ACC112 (cell line): ENCODE data around the gene OR6C4.
"Not testable (repeated sequence)": the region's sequence is repeated elsewhere in the genome, so short reads cannot be mapped to it uniquely, and the experiment has no call there.

Experiments used
- H2AFZ ChIP-seq: fragments of 200-600 bp; sonication (generic); one replicate; pipeline ENCODE4 v1.6.0; 2017; ENCODE audit warnings: antibody characterized with exemption, low read length; ENCODE audit not compliant: unreplicated experiment
- H3K27ac ChIP-seq: fragments of 200-600 bp; sonication (generic); 2 replicates; pipeline ENCODE4 v1.5.1; 2014; ENCODE audit warnings: low read depth, mild to moderate bottlenecking, antibody characterized with exemption, low read length, moderate library complexity
- H3K27me3 ChIP-seq: fragments of 200-600 bp; sonication (generic); 2 replicates; pipeline ENCODE4 v1.6.1; 2014; ENCODE audit warnings: mild to moderate bottlenecking, antibody characterized with exemption, low read length, moderate library complexity, mixed read lengths; ENCODE audit not compliant: insufficient read depth
- H3K36me3 ChIP-seq: fragments of 200-600 bp; sonication (generic); 2 replicates; pipeline ENCODE4 v1.6.1; 2016; ENCODE audit warnings: mild to moderate bottlenecking, antibody characterized with exemption, low read length, moderate library complexity, mixed read lengths; ENCODE audit not compliant: insufficient read depth
- H3K4me1 ChIP-seq: fragments of 200-600 bp; sonication (generic); one replicate; pipeline ENCODE4 v1.6.1; 2016; ENCODE audit warnings: low read length, mixed read lengths; ENCODE audit not compliant: insufficient read depth, unreplicated experiment, control insufficient read depth
- H3K4me3 ChIP-seq: fragments of 200-600 bp; sonication (generic); 2 replicates; pipeline ENCODE4 v1.5.1; 2014; ENCODE audit warnings: mild to moderate bottlenecking, low read depth, low read length
- H3K79me2 ChIP-seq: fragments of 200-600 bp; sonication (generic); one replicate; pipeline ENCODE4 v1.6.0; 2016; ENCODE audit warnings: low read length; ENCODE audit not compliant: control insufficient read depth, unreplicated experiment, insufficient read depth

OR6C4 gene

DNA sequence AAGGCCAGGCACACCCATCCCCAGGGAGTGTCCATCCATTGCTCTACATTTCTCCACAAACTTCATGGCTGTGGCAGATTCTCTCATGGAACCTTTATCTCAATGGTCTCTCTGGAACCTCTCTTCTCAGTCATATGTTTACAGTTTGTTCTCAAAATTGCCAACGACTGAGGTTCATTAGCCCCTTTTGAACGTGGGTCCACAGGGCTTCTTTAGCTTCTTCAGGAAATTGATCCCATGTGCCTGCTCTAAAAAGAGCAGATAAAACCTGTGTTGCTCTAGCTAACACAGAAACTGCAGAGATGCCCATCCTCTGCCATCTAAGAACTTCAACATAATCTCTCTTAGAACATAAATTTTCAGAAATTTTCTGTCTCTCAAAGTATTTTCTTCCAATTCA is at the start of gene OR6C4:
Gene OR6C4 (plus strand): TSS at position 301 of the 400 bp plus-strand sequence. CDS start 1,625 bp downstream, outside the sequence.
- Histone ChIP-seq H3K4me3 (no peak within 1 kb of the TSS), H3K79me2 (no peaks in the 10 kb centered on the region), H2AFZ (no peak within 1 kb of the TSS), H3K36me3 (no peaks in the 10 kb centered on the region), H3K27ac (no peak within 1 kb of the TSS), H3K4me1 (no peaks in the 10 kb centered on the region), H3K27me3 (no peaks in the 10 kb centered on the region; the same call in 1 of the 2 replicates)

GRCh38 chr12:55499810-55500252 is 49.6 kb upstream of the OR6C4 start:
- H2AFZ ChIP-seq, result no peak overlapping the region

GRCh38 chr12:55501601-55502000 is 47.8 kb upstream of the OR6C4 start:
- H3K36me3 ChIP-seq, result no peaks in the 10 kb centered on the region
- H2AFZ ChIP-seq, result no peak overlapping the region
- no peaks in the 10 kb centered on the region for H3K79me2 ChIP-seq
- no peak overlapping the region for H3K4me3 ChIP-seq
- no peak overlapping the region for H3K27ac ChIP-seq
- no peaks in the 10 kb centered on the region for H3K4me1 ChIP-seq
- 0 out of 2 replicates have a peak, but pooled peaks cover 3% of the 10 kb centered on the region for H3K27me3 ChIP-seq

More at GRCh38 chr12:55499810-55500252, 49.6 kb upstream of the OR6C4 start:
- Histone ChIP-seq H3K27me3 (0 out of 2 replicates have a peak, but pooled peaks cover 3% of the 10 kb centered on the region), H3K79me2 (no peaks in the 10 kb centered on the region), H3K4me3 (no peak overlapping the region), H3K36me3 (no peaks in the 10 kb centered on the region), H3K27ac (no peak overlapping the region), H3K4me1 (no peaks in the 10 kb centered on the region)

DNA sequence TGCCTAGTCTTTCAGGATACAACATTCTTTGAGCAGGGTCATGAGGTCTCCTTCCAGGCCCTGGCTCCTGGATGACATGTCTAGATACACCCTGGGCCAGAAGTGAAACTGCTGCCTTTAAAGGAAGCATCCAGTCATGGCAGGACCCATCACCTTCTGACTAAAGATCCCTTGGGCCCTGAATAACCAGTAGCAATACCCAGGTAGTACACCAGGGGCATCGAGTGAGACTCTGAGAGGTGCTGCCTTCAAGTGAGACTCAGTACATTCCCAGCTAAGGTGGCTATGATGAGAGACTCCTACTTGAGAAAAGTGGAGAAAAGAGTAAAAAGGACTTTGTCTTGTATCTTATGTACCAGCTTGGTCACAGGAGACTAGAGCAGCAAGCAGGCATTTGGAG is 33.7 kb upstream of the OR6C4 start:
- no peaks in the 10 kb centered on the region for H3K36me3 ChIP-seq
- no peaks in the 10 kb centered on the region for H3K79me2 ChIP-seq
- H3K27ac ChIP-seq, result no peak overlapping the region
- no peaks in the 10 kb centered on the region for H3K27me3 ChIP-seq
- no peak overlapping the region for H3K4me3 ChIP-seq
- no peak overlapping the region for H2AFZ ChIP-seq
- H3K4me1 ChIP-seq, result no peaks in the 10 kb centered on the region

DNA sequence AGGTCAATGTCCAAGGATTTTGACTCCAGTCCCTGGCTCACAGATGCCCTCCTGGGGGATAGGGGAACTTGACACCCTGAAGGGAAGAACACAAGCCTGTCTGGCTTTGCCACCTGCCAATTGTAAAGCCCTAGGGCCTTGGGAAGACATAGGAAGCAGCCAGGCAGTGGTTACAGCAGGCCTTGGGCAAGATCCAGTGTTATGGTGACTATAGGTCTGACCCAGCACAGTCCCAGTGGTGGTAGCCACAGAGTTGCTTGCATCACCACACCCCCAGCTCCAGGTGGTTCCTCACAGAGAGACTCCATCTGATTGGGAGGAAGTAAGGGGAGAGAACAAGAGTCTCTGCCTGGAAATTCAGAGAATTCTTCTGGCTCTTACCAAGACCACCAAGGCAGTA is 33.0 kb upstream of the OR6C4 start:
- Histone ChIP-seq H3K27ac (no peak overlapping the region), H3K4me1 (no peaks in the 10 kb centered on the region), H3K4me3 (no peak overlapping the region), H3K36me3 (no peaks in the 10 kb centered on the region), H3K27me3 (no peaks in the 10 kb centered on the region), H3K79me2 (no peaks in the 10 kb centered on the region), H2AFZ (no peak overlapping the region)

DNA sequence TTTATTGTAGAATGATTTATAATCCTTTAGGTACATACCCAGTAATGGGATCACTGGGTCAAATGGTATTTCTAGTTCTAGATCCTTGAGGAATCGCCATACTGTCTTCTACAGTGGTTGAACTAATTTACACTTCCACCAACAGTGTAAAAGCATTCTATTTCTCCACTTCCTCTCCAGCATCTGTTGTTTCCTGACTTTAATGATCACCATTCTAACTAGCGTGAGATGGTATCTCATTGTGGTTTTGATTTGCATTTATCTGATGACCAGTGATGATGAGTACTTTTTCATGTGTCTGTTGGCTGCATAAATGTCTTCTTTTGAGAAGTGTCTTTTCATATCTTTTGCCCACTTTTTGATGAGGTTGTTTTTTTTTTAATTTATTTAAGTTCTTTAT is 1.2 kb upstream of the OR6C4 start:
- not testable (repeated sequence) for H2AFZ ChIP-seq, H3K27me3 ChIP-seq, H3K36me3 ChIP-seq, H3K27ac ChIP-seq, H3K4me1 ChIP-seq, H3K79me2 ChIP-seq, H3K4me3 ChIP-seq

DNA sequence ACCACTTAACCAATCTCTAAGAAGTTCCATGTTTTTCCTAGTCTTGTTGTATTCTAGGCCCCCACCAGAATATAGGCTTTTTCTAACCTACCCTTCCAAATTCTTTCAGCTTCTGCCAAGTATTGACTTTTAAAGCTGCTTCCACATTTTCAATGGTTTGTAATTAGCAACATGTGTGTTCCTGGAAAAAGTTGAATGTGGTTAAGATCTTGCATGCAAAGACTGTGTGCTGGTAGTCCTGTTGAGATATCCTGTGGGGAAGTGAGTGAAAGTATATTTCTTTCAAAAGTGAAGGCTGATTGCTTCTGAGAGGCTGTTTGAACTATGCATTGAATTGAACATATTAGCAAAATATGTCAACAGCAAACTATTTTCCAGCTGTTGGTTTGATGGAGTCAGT is 646 bp upstream of the OR6C4 start:
- no peak overlapping the region for H3K4me3 ChIP-seq
- no peaks in the 10 kb centered on the region for H3K79me2 ChIP-seq
- no peaks in the 10 kb centered on the region for H3K4me1 ChIP-seq
- H2AFZ ChIP-seq, result no peak overlapping the region
- no peak overlapping the region for H3K27ac ChIP-seq
- no peaks in the 10 kb centered on the region; the same call in 1 of the 2 replicates for H3K27me3 ChIP-seq
- no peaks in the 10 kb centered on the region for H3K36me3 ChIP-seq

DNA sequence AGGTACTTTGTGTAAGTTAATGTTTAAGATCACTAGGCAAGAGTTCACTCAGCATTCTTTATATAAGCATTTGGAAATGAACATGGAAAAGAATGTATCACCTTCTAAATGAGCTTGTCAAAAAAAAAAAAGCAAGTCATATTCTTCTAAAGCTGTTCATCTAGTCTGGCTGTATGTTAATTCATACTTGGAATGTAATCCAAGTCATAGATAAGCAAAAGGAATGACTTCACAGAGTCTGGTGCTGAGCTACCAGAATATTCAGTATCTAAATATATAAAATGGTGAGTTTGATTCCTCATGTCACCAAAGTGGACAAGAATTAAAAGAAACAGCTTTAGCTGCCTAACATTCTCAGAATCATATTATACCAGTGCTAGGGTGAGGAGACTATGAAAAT is 4.9 kb downstream of the OR6C4 start:
- no peaks in the 10 kb centered on the region for H3K79me2 ChIP-seq

GRCh38 chr12:55570060-55570459 is 20.7 kb downstream of the OR6C4 start:
- not testable (repeated sequence) for H2AFZ ChIP-seq, H3K4me3 ChIP-seq, H3K27me3 ChIP-seq, H3K4me1 ChIP-seq, H3K79me2 ChIP-seq, H3K36me3 ChIP-seq, H3K27ac ChIP-seq

More for the DNA sequence above, 4.9 kb downstream of the OR6C4 start:
- Histone ChIP-seq H3K27me3 (no peaks in the 10 kb centered on the region; the same call in 1 of the 2 replicates), H3K27ac (no peak overlapping the region), H2AFZ (no peak overlapping the region), H3K36me3 (no peaks in the 10 kb centered on the region), H3K4me1 (no peaks in the 10 kb centered on the region), H3K4me3 (no peak overlapping the region)

DNA sequence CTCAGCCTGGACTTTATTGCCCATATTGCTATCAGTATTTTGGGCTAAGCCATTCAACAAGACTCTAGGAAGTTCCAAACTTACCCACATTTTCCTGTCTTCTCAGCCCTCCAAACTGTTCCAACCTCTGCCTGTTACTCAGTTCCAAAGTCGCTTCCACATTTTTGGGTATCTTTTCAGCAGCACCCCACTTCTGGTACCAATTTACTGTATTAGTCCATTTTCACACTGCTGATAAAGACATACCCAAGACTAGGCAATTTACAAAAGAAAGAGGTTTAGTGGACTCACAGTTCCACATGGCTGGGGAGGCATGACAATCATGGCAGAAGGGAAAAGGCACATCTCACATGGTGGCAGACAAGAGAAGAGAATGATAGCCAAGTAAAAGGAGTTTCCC is 21.3 kb downstream of the OR6C4 start:
- H3K4me3 ChIP-seq, H3K27ac ChIP-seq, H3K79me2 ChIP-seq, H3K4me1 ChIP-seq, H2AFZ ChIP-seq, H3K27me3 ChIP-seq, H3K36me3 ChIP-seq: not testable (repeated sequence)

- Histone ChIP-seq H3K27ac (no peak within 1 kb of the TSS), H3K36me3 (no peaks in the 10 kb centered on the region), H3K4me1 (no peaks in the 10 kb centered on the region), H2AFZ (no peak within 1 kb of the TSS), H3K79me2 (no peaks in the 10 kb centered on the region), H3K4me3 (no peak within 1 kb of the TSS), H3K27me3 (no peaks in the 10 kb centered on the region)
These were observed 22.8 kb downstream of the OR6C4 start, which contains the start of gene OR2AP1 for GRCh38 chr12:55572168-55572567. Gene OR2AP1 (plus strand): TSS chr12:55572468. CDS start chr12:55574415, 1,947 bp downstream.
